Pulmonary artery endothelial cell (primary cell): ENCODE measurements around the gene GUCA1A. TPM values are rescaled to one million over a fixed set of nuclear protein-coding genes. Genes with fewer than 3 reads are reported as not detected.
"Not testable (repeated sequence)": the region's sequence is repeated elsewhere in the genome, so short reads cannot be mapped to it uniquely, and the experiment has no call there.

Source experiments
- DNase-seq: peaks from one replicate; pipeline ENCODE4 v3.0.0-alpha.2; 2011; ENCODE audit warnings: low read depth, low spot score
- total RNA-seq: library from RNA; depleted of rRNA; stranded (reverse); fragments of >200 nt; gene quantifications from 2 replicates; pipeline ENCODE4 v1.2.3, GENCODE V29; 2014

GUCA1A gene
- total RNA-seq, 1 donor from 2014 or later: not detected

GRCh38 chr6:42171813-42172581 lies 1.2 kb upstream of the GUCA1A start:
- DNase-seq: no peak

GRCh38 chr6:42175860-42176259 lies 2.7 kb downstream of the GUCA1A start:
- no peak for DNase-seq

- DNase-seq: no peak
Observed at GRCh38 chr6:42176981-42177380, 3.8 kb downstream of the GUCA1A start.

GRCh38 chr6:42177514-42178364 lies 4.6 kb downstream of the GUCA1A start:
- DNase-seq: no peak

- no peak for DNase-seq
Observed at GRCh38 chr6:42179261-42179944, 6.2 kb downstream of the GUCA1A start.

- DNase-seq: no peak
Observed at GRCh38 chr6:42179945-42180313, 6.8 kb downstream of the GUCA1A start.

- DNase-seq: no peak
Observed at GRCh38 chr6:42182101-42182500, 8.9 kb downstream of the GUCA1A start.

- no peak for DNase-seq
Observed at GRCh38 chr6:42184475-42184874, 11.3 kb downstream of the GUCA1A start.

GRCh38 chr6:42185597-42185996 lies 12.4 kb downstream of the GUCA1A start:
- no peak for DNase-seq

- no peak for DNase-seq
Observed at GRCh38 chr6:42188406-42188805, 15.2 kb downstream of the GUCA1A start.

GRCh38 chr6:42190554-42191183 lies 17.5 kb downstream of the GUCA1A start:
- no peak for DNase-seq

- not testable (repeated sequence) for DNase-seq
Observed at GRCh38 chr6:42192385-42192784, 19.2 kb downstream of the GUCA1A start.

GRCh38 chr6:42193491-42193894 lies 20.3 kb downstream of the GUCA1A start:
- no peak for DNase-seq

- no peak for DNase-seq
Observed at GRCh38 chr6:42194056-42194455, 20.9 kb downstream of the GUCA1A start.

- DNase-seq: no peak
Observed at GRCh38 chr6:42195415-42195814, 22.3 kb downstream of the GUCA1A start.

GRCh38 chr6:42197555-42198362 lies 24.6 kb downstream of the GUCA1A start:
- DNase-seq: no peak

- DNase-seq: no peak
Observed at GRCh38 chr6:42199106-42199981, 26.2 kb downstream of the GUCA1A start.

- no peak for DNase-seq
Observed at GRCh38 chr6:42200035-42200434, 26.9 kb downstream of the GUCA1A start.

GRCh38 chr6:42201382-42201781 lies 28.2 kb downstream of the GUCA1A start:
- DNase-seq: no peak
